Sigmoid colon (tissue), 7 donors: Measurements from ENCODE around the gene ENPP6. TPM values are rescaled to one million over a fixed set of nuclear protein-coding genes. Genes with fewer than 3 reads are reported as not detected.

Experiments used
- DNase-seq: peaks from one replicate; pipeline ENCODE4 v3.0.0-alpha.2; 2019
- H3K27ac ChIP-seq, 4 donors: fragments of 200-600 bp; sonication (generic); one replicate each; pipeline ENCODE4 v1.5.1; 2016 to 2019; ENCODE audit warnings: mild to moderate bottlenecking in 1 of 4
- H3K27me3 ChIP-seq, 3 donors: fragments of 200-600 bp; sonication (generic); one replicate each; pipeline ENCODE4 v1.5.1; 2019; ENCODE audit warnings: mild to moderate bottlenecking in 1 of 3
- H3K36me3 ChIP-seq, 4 donors: fragments of 200-600 bp; sonication (generic); one replicate each; pipeline ENCODE4 v1.5.1; 2016 to 2019
- H3K4me1 ChIP-seq, 4 donors: fragments of 200-600 bp; sonication (generic); one replicate each; pipeline ENCODE4 v1.5.1; 2017 to 2019
- H3K4me3 ChIP-seq, 4 donors: fragments of 200-600 bp; sonication (generic); one replicate each; pipeline ENCODE4 v1.5.1; 2017 to 2019; ENCODE audit warnings: mild to moderate bottlenecking in 2 of 4, moderate library complexity in 1 of 4
- H3K9me3 ChIP-seq, 4 donors: fragments of 200-600 bp in 3 of 4; sonication (generic) in 3 of 4; one replicate each; pipeline versions ENCODE4 v1.5.1 to v1.6.1; 2013 to 2019
- EP300 ChIP-seq, 4 donors: sonication (generic); formaldehyde crosslinking; IDR thresholded peaks; one replicate each; pipeline ENCODE4 v1.6.1; 2017; ENCODE audit warnings: antibody characterized with exemption in 4 of 4
- POLR2A ChIP-seq, 2 donors: fragments of 450-650 bp; IDR thresholded peaks; one replicate each; pipeline ENCODE4 v1.6.1; 2016; ENCODE audit warnings: antibody characterized with exemption in 2 of 2, mild to moderate bottlenecking in 2 of 2, moderate library complexity in 2 of 2
- POLR2AphosphoS5 ChIP-seq, 4 donors: sonication (generic); formaldehyde crosslinking; IDR thresholded peaks; one replicate each; pipeline ENCODE4 v1.6.1; 2017; ENCODE audit warnings: antibody characterized with exemption in 4 of 4
- WGBS, 2 donors: extraction: QIAGEN DNeasy Blood & Tissue Kit; methylation state at CpG; one replicate each; pipeline ENCODE4 v1.1.7; 2013; 5-methylcytosine and 5-hydroxymethylcytosine counted together
- intact Hi-C: fragments of 100-400 bp; cut with DNase I; formaldehyde crosslinking; loops from one replicate; pipeline ENCODE4 v1.15.1; 2023
- polyA plus RNA-seq, 3 donors: library from polyadenylated mRNA; stranded (reverse); fragments of 200-250 nt; gene quantifications; one replicate each; pipeline ENCODE4 v1.2.3, GENCODE V29; 2013
- total RNA-seq, 4 donors: library from RNA; depleted of rRNA; stranded (reverse); fragments of >200 nt; gene quantifications; one replicate each; pipeline ENCODE4 v1.1.0, GENCODE V29; 2016
- TF ChIP-seq, protein P1 (sequence below), 4 experiments: fragments of 450-650 bp in 3 of 4; fragments of 200-600 bp in 1 of 4; IDR thresholded peaks; one replicate each; pipeline ENCODE4 v1.5.1; 2016 to 2019; ENCODE audit warnings: antibody characterized with exemption in 4 of 4, mild to moderate bottlenecking in 3 of 4, moderate library complexity in 2 of 4
- donor health status: healthy with polysubstance abuse.
- donor health status: Bipolar disorder and iron deficiency.
- donor health status: healthy.

The ENPP6 gene
- total and polyA plus RNA-seq, 7 donors = under 0.01 to 0.66 (median 0.31) TPM

DNA sequence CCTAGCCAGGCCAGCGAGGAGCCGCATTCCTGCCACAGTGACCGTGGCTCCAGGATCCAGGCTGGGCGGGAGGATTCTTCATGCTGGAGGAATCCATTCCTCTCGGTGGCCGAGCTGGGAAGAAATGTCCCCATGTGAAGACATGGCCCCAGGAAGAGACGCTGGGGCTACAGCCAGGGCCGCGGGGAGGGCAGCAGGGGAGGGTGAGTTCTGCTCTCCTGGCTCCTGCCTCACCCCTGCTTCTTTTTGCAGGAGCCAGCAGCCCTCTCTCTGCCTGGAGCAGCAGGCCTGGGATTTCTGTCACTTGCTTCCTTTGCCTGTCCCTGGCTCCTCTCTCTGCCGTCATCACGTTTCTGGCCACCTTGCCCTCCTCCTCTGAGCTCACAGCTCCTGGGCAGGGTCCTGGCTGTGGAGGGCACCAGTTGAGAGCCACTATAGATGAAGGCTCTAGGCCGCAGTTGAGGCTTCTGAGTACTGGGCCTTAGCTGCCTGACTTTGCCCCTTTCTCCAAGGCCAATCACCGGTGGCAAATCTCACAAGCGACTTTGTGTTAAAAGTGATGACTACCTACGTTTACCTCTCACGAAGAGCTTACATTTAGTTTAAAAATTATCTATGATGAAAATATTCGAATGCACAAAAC, 48.3 kb downstream of the ENPP6 start:
- no peaks in the 10 kb centered on the region for H3K36me3 ChIP-seq
- DNase-seq = no peak
- peaks cover 0 to 8% (median 7%) of the 10 kb centered on the region in 4 donors for H3K4me1 ChIP-seq
- intact Hi-C loops = loop anchor here (2.0 to 5.0 kb wide), 2 partner anchors 73 to 182 kb away; no protein-coding TSS in a partner anchor
- H3K4me3 ChIP-seq = no peak overlapping the region
- WGBS, 2 donors = 89% methylated on average over 17 of the region's 17 CpGs
- H3K27ac ChIP-seq = no peak overlapping the region
- peaks cover 0 to 13% (median 6%) of the 10 kb centered on the region in 3 donors for H3K27me3 ChIP-seq
- no peaks in the 10 kb centered on the region for H3K9me3 ChIP-seq
- TF ChIP-seq POLR2A (IDR thresholded peaks at IDR 0.05) = no peak
- no peak for TF ChIP-seq POLR2AphosphoS5 (IDR thresholded peaks at IDR 0.05)
- TF ChIP-seq EP300 (IDR thresholded peaks at IDR 0.05) = no peak

DNA sequence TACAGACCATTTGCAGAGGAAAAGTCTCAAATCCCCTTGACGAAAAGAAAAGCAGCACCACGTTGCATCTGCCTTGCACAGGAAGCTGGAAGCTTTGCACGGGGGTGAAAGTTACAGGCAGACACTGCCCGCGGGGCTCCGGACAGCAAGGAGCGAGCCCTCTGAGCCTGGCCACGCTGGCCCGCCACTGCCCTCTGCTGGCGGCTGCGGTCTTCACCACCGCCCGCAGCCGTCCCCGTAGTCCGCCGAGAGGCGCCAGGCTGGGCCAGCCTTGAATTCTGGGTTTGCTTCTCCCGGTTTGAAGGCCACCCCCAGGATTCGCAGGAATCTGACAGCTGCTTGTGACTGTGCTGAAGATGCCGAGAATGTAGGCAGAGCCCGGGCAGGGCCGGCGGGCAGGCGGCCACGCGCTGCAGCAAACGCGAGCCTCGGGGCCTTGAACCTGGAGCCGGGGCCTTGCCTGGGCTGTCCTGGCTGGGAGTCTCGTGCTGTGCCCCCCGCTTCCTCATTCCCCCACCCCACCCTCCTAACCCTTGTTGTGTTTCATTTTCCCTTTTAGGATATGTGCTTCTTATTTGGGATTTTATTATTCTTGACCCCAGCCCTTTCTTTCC, 49.2 kb downstream of the ENPP6 start:
- Histone ChIP-seq H3K4me3 (no peak overlapping the region), H3K9me3 (no peaks in the 10 kb centered on the region), H3K27me3 (peaks cover 0 to 13% (median 6%) of the 10 kb centered on the region in 3 donors), H3K4me1 (peaks cover 0 to 8% (median 7%) of the 10 kb centered on the region in 4 donors), H3K27ac (no peak overlapping the region), H3K36me3 (no peaks in the 10 kb centered on the region)
- TF ChIP-seq EP300 (IDR thresholded peaks at IDR 0.05) (no peak), POLR2AphosphoS5 (IDR thresholded peaks at IDR 0.05) (no peak)
- TF ChIP-seq, protein P1, sequence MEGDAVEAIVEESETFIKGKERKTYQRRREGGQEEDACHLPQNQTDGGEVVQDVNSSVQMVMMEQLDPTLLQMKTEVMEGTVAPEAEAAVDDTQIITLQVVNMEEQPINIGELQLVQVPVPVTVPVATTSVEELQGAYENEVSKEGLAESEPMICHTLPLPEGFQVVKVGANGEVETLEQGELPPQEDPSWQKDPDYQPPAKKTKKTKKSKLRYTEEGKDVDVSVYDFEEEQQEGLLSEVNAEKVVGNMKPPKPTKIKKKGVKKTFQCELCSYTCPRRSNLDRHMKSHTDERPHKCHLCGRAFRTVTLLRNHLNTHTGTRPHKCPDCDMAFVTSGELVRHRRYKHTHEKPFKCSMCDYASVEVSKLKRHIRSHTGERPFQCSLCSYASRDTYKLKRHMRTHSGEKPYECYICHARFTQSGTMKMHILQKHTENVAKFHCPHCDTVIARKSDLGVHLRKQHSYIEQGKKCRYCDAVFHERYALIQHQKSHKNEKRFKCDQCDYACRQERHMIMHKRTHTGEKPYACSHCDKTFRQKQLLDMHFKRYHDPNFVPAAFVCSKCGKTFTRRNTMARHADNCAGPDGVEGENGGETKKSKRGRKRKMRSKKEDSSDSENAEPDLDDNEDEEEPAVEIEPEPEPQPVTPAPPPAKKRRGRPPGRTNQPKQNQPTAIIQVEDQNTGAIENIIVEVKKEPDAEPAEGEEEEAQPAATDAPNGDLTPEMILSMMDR (IDR thresholded peaks at IDR 0.05) = peak; percentile 60 to 96 (median 79)
- WGBS, 2 donors = 18 to 23% methylated on average over 33 of the region's 33 CpGs
- peak; percentile 83 for DNase-seq
- intact Hi-C loops = loop anchor here (1.0 to 5.0 kb wide), 3 partner anchors 72 to 328 kb away; no protein-coding TSS in a partner anchor

DNA sequence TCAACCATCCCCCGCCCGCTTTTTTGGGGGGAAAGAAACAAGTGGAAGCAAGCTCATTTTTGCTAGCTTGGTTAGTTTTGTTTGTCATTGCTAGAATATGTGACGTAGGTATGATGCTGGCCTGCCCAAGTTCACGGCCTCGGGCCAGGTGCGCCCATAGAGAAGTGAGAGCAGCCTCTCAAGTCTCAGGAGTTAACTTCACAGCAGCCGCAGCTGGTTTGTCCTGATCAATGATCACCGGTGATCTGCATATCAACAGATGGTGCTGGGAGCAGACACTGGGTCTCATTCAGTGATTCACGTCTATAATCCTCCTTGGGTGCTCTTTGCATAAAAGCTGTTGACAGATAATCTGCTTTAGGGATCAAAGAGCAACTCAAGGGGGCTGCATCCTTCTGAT, 50.1 kb downstream of the ENPP6 start:
- Histone ChIP-seq H3K4me3 (no peak overlapping the region), H3K4me1 (peaks cover 0 to 8% (median 7%) of the 10 kb centered on the region in 4 donors), H3K27me3 (peaks cover 0 to 13% (median 6%) of the 10 kb centered on the region in 3 donors), H3K27ac (no peak overlapping the region), H3K36me3 (no peaks in the 10 kb centered on the region), H3K9me3 (no peaks in the 10 kb centered on the region)
- intact Hi-C loops = loop anchor here (5.0 kb wide), 1 partner anchor 180 kb away; no protein-coding TSS in a partner anchor
- DNase-seq = no peak
- WGBS, 2 donors = 68 to 80% methylated on average over 9 of the region's 9 CpGs
- TF ChIP-seq EP300 (IDR thresholded peaks at IDR 0.05) (no peak), POLR2AphosphoS5 (IDR thresholded peaks at IDR 0.05) (no peak), POLR2A (IDR thresholded peaks at IDR 0.05) (no peak)
- TF ChIP-seq, protein P1 (IDR thresholded peaks at IDR 0.05) = no peak

DNA sequence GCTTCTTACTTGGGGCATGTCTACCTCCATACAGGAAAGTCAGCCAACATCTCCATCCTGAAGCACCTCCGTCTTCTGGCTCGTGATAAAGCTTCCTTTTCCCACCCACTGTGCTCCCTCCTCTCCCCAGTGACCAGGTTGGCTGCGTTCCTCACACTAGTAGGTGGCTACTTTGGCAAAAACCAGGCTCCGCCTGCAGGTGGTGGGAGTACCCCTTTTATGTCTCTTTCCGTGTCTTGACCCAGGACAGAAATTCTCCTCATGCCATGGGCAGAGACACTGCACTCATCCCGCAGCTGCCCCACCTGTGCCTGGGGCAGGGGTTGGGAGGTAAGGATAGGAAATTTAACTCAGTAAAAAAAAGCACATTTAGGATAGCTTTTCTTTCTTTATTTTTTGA, 50.9 kb downstream of the ENPP6 start:
- TF ChIP-seq POLR2A (IDR thresholded peaks at IDR 0.05) = no peak
- TF ChIP-seq EP300 (IDR thresholded peaks at IDR 0.05) = no peak
- TF ChIP-seq, protein P1 (IDR thresholded peaks at IDR 0.05) = no peak
- TF ChIP-seq POLR2AphosphoS5 (IDR thresholded peaks at IDR 0.05) = no peak
- Histone ChIP-seq H3K36me3 (no peaks in the 10 kb centered on the region), H3K4me1 (peaks cover 0 to 8% (median 7%) of the 10 kb centered on the region in 4 donors), H3K27ac (no peak overlapping the region), H3K27me3 (peaks cover 0 to 13% (median 6%) of the 10 kb centered on the region in 3 donors), H3K9me3 (no peaks in the 10 kb centered on the region), H3K4me3 (no peak overlapping the region)
- intact Hi-C loops = loop anchor here (5.0 kb wide), 1 partner anchor 179 kb away; no protein-coding TSS in a partner anchor
- 55 to 74% methylated on average over 6 of the region's 6 CpGs for WGBS, 2 donors
- no peak for DNase-seq

DNA sequence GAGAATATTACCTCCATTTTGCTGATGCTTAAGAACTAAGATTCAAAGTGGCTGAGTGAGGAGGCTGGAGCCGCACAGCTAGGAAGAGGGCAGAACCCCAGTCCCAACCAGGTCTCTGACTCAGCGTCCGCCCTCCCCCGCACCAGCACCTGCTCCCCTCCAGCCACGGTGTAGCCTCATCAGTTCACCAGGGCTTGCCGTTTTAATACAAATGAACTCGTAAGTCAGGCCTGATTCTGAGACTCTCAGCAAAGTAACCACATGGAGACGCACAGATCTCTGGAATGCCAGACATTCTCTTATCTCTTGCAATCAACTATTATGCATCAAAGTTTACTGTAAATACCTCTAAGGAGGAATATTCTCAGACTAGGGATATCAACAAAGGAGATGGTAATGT, 52.4 kb downstream of the ENPP6 start:
- Histone ChIP-seq H3K4me1 (peaks cover 0 to 8% (median 7%) of the 10 kb centered on the region in 4 donors), H3K27me3 (peaks cover 0 to 13% (median 6%) of the 10 kb centered on the region in 3 donors), H3K27ac (no peak overlapping the region), H3K4me3 (no peak overlapping the region), H3K36me3 (no peaks in the 10 kb centered on the region), H3K9me3 (no peaks in the 10 kb centered on the region)
- whole genome bisulfite sequencing, 2 donors = 66 to 73% methylated on average over 8 of the region's 8 CpGs
- no peak for DNase-seq
- intact Hi-C loops = loop anchor here (5.0 kb wide), 1 partner anchor 178 kb away; no protein-coding TSS in a partner anchor
- TF ChIP-seq POLR2AphosphoS5 (IDR thresholded peaks at IDR 0.05) (no peak), POLR2A (IDR thresholded peaks at IDR 0.05) (no peak), EP300 (IDR thresholded peaks at IDR 0.05) (no peak)
- TF ChIP-seq, protein P1 (IDR thresholded peaks at IDR 0.05) = no peak
